ENCODE results near the gene TTYH3. TPM values are rescaled to one million over a fixed set of nuclear protein-coding genes. Genes with fewer than 3 reads are reported as not detected.

The TTYH3 gene
- total and polyA plus RNA-seq, 9 of the 15 experiments (the other 6 are each of a cell fraction or from before 2014, with no cell fraction given): 0.01 to 5.5 (median 1.1) TPM

GRCh38 chr7:2713978-2714377 is 82.2 kb downstream of the TTYH3 start:
- no peaks in the 10 kb centered on the region for H3K9me3 ChIP-seq (replicated peaks; ENCODE audit: control insufficient read depth, insufficient read depth, low read depth, low read length)
- H3K9me1 ChIP-seq (ENCODE audit: control insufficient read depth, insufficient read depth, low read length): no peaks in the 10 kb centered on the region
- no peak overlapping the region for H3K9ac ChIP-seq (ENCODE audit: insufficient read depth in 1 of 2, low read depth in 2 of 2, low read length in 2 of 2)
- intact Hi-C loops (cut with micrococcal nuclease) (no loop called here), in situ Hi-C loops (cut with MboI) (no loop called here)
- H4K20me1 ChIP-seq (replicated peaks; ENCODE audit: control insufficient read depth, insufficient read depth, low read length): no peaks in the 10 kb centered on the region
- ChIA-PET CTCF (ENCODE audit: low intra/inter-chr PET ratio) (no interaction called here), POLR2A (interaction anchor here (0.6 to 1.0 kb wide), 3 partner anchors 9 to 99 kb away, joined by 3 read pairs; no protein-coding TSS in a partner anchor)
- no peak overlapping the region for H2AFZ ChIP-seq (ENCODE audit: low read depth, low read length)
- WGBS (ENCODE audit: insufficient coverage, low coverage, missing lambda C conversion rate): 83% methylated on average over 12 of the region's 12 CpGs
- ATAC-seq (no peak), FAIRE-seq (no peak), DNase-seq (ENCODE audit: extremely low read depth in 1 of 4, low spot score in 3 of 4) (no peak)
- no peak overlapping the region for H3K4me2 ChIP-seq (ENCODE audit: insufficient read depth, low read length)
- H3K4me1 ChIP-seq (replicated peaks in 1 of 2; ENCODE audit: control insufficient read depth in 2 of 2, insufficient read depth in 2 of 2, low read length in 2 of 2): peaks cover 36 to 66% of the 10 kb centered on the region in 2 experiments
- BruUV-seq (replicated peaks): no TSS peak
- H3K4me3 ChIP-seq: no peak overlapping the region
- H3K27ac ChIP-seq (ENCODE audit: extremely low read depth, low read depth, low read length): no peak overlapping the region
- H3K27me3 ChIP-seq (ENCODE audit: control insufficient read depth in 2 of 2, insufficient read depth in 2 of 2, low read length in 2 of 2): no peaks in the 10 kb centered on the region
- H3K79me2 ChIP-seq (ENCODE audit: control insufficient read depth, insufficient read depth, low read length): no peaks in the 10 kb centered on the region
- no peaks in the 10 kb centered on the region; the same call in 2 of the 3 replicates for H3K36me3 ChIP-seq (ENCODE audit: control insufficient read depth, insufficient read depth, low read length)
- TF ChIP-seq, protein P1, sequence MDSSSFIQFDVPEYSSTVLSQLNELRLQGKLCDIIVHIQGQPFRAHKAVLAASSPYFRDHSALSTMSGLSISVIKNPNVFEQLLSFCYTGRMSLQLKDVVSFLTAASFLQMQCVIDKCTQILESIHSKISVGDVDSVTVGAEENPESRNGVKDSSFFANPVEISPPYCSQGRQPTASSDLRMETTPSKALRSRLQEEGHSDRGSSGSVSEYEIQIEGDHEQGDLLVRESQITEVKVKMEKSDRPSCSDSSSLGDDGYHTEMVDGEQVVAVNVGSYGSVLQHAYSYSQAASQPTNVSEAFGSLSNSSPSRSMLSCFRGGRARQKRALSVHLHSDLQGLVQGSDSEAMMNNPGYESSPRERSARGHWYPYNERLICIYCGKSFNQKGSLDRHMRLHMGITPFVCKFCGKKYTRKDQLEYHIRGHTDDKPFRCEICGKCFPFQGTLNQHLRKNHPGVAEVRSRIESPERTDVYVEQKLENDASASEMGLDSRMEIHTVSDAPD (CRISPR knock-in tag; IDR thresholded peaks at IDR 0.05): no peak
- no peak for TF ChIP-seq SMARCE1 (IDR thresholded peaks at IDR 0.05)
- TF ChIP-seq TAF7 (tag; IDR thresholded peaks at IDR 0.05): no peak
- TF ChIP-seq ZNF644 (tag; IDR thresholded peaks at IDR 0.05; ENCODE audit: low read depth): no peak
- TF ChIP-seq TBP (optimal IDR thresholded peaks at IDR 0.05; ENCODE audit: low read depth, low read length): no peak
- TF ChIP-seq ZBTB12 (CRISPR knock-in tag; IDR thresholded peaks at IDR 0.05): no peak
- TF ChIP-seq, protein P2, sequence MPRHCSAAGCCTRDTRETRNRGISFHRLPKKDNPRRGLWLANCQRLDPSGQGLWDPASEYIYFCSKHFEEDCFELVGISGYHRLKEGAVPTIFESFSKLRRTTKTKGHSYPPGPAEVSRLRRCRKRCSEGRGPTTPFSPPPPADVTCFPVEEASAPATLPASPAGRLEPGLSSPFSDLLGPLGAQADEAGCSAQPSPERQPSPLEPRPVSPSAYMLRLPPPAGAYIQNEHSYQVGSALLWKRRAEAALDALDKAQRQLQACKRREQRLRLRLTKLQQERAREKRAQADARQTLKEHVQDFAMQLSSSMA (CRISPR knock-in tag; IDR thresholded peaks at IDR 0.05): no peak
- no peak for TF ChIP-seq SMARCA4 (IDR thresholded peaks at IDR 0.05)
- no peak for TF ChIP-seq ERF (CRISPR knock-in tag; IDR thresholded peaks at IDR 0.05)
- no peak for TF ChIP-seq SLC30A9 (CRISPR knock-in tag; IDR thresholded peaks at IDR 0.05)
- TF ChIP-seq ZNF639 (CRISPR knock-in tag; conservative IDR thresholded peaks at IDR 0.05 in 1 of 2, IDR thresholded peaks at IDR 0.05 in 1 of 2): no peak
- TF ChIP-seq, protein P3, sequence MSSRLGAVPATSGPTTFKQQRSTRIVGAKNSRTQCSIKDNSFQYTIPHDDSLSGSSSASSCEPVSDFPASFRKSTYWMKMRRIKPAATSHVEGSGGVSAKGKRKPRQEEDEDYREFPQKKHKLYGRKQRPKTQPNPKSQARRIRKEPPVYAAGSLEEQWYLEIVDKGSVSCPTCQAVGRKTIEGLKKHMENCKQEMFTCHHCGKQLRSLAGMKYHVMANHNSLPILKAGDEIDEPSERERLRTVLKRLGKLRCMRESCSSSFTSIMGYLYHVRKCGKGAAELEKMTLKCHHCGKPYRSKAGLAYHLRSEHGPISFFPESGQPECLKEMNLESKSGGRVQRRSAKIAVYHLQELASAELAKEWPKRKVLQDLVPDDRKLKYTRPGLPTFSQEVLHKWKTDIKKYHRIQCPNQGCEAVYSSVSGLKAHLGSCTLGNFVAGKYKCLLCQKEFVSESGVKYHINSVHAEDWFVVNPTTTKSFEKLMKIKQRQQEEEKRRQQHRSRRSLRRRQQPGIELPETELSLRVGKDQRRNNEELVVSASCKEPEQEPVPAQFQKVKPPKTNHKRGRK (tag; IDR thresholded peaks at IDR 0.05): no peak
- TF ChIP-seq NFRKB (IDR thresholded peaks at IDR 0.05; ENCODE audit: low read depth): no peak
- TF ChIP-seq, protein P4, sequence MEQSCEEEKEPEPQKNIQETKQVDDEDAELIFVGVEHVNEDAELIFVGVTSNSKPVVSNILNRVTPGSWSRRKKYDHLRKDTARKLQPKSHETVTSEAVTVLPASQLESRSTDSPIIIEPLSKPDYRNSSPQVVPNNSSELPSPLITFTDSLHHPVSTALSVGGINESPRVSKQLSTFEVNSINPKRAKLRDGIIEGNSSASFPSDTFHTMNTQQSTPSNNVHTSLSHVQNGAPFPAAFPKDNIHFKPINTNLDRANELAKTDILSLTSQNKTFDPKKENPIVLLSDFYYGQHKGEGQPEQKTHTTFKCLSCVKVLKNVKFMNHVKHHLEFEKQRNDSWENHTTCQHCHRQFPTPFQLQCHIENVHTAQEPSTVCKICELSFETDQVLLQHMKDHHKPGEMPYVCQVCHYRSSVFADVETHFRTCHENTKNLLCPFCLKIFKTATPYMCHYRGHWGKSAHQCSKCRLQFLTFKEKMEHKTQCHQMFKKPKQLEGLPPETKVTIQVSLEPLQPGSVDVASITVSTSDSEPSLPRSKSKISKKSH (CRISPR knock-in tag; IDR thresholded peaks at IDR 0.05): no peak
